HG02981 (cell line): ENCODE results near the gene ARHGAP25.

ENCODE experiments used
- ATAC-seq: cut with Tn5 transposase; IDR thresholded peaks from one replicate; pipeline ENCODE4 v1.9.1; 2021; ENCODE audit warnings: mild to moderate bottlenecking, moderate library complexity; ENCODE audit not compliant: unreplicated experiment

Gene ARHGAP25

GRCh38 chr2:68764806-68765311 is 30.2 kb downstream of the ARHGAP25 start:
- ATAC-seq, result no peak

DNA sequence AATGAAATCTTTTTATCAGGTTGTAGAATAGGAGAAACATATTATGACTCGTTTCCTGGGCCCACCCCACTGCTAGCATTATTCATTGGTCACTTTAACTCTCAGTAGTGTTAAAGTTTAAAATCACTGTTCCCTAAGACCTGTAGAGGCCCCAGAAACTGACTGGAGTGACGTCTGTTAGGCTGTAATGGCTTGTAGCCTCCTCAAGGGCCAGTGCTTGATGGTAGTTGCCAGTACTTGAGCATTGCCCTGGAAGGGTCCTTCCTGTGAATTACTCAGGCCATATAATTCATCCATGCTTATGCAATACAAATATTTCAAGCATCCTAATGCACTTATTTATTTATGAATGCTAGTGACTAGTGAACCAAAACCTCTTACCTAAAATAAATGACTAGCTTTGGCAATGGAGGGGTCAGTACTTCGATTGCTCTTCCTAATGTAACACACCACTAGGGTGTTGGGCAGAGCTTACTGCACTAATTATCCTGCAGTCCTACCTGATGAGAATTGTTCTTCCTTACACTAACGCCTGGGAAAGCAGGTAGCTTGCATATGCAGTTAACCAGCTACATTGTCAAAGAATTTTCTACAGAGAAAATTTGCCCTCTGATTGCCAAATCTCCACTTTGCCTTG is 31.2 kb downstream of the ARHGAP25 start:
- no peak for ATAC-seq

GRCh38 chr2:68766376-68766845 is 31.8 kb downstream of the ARHGAP25 start:
- no peak for ATAC-seq

DNA sequence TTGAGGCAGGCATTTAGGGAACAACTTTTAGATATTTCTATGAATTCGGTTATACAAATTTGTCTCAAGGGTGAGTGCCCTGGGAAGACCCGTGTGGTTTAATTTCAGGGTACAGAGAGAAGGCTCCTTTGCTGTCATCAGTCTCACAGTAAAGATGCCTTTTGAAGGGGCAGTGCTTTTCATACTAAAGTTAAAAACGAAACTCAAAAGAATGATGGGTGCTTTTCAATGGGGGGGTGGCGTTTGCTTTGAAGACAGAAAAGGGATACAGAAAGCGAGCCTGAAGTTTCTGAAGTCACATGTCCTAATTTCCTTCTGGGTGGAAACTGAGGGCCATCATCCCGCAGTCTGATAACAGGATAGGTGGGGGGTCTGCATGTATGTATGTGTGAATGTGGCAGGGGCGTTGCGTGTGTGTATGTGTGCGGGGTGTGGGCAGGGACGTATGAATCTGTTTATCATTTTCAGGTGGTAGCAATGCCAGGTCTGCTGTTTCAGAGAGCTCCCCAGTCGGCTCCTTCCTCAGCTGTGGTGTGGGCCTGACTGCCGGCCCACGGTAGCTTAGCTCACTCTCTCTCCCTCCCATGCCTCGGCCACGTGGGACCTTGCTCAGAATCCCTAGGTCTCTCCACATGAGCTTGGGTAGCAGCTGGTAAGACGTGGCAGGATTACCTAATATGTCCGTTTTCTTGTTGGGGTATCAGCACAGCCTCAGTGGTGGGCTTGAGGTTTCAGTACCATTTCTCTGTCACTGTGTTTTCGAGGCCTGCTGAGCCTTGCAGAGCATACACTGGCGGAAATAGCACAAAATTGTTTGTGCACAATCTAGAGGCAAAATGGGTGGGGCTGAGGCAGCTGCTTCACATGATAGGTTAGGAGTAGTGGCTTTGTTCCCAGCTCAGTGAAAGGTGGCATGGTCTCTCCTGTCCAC is 32.7 kb downstream of the ARHGAP25 start:
- ATAC-seq, result no peak

GRCh38 chr2:68767996-68768395 is 33.4 kb downstream of the ARHGAP25 start:
- ATAC-seq, result no peak

DNA sequence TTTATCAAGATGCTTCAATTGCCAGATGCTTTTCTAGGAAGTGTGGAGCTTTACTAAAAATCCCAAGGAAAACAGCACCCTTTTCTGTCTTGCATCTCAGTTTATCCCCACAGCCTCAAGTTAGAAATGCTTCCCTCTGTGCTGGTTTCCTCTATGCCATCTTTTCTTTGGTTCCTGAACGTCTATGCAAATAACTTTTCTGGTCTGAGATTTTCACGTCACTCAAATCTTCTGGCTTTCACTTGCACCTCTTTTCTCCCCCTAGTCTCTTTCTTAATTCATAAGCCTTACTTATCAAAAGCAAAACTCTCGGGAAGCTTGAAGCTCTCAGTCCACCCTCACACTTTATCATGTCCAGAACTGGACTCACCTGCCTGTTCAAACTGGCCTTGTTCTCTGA is 33.9 kb downstream of the ARHGAP25 start:
- no peak for ATAC-seq

GRCh38 chr2:68768951-68769350 is 34.3 kb downstream of the ARHGAP25 start:
- ATAC-seq, result no peak

DNA sequence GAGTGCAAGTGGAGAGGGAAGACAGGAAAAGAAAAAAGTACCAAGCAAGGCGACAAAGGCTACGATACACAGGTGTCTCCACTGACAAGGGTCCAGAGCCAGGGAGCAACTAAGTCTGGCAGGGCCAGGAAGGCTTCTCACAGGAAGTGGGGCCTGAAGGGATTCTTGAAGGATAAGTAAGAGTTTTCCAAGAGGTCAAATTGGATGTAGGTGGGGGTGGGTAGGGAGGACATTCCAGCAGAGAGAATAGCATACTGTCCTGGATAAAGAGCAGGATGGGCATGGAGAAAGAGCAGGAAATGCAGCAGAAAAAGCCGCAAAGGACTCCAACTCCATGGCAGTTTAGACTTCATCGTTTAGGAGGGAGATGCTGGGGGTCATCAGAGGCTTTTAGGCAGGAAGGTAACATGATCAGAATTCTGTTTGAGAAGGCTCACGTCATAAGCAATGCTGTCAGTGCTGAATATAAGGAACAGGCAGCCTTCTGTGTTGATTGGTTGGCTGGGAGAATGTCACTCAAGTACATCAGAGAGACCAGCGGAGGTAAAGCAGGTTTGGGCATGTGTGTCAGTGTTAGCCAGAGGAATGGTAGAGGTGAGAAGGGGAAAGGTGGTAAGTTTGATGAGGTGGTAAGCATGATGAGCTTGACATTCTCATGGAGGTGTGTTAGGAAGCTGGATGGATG is 35.1 kb downstream of the ARHGAP25 start:
- ATAC-seq, result no peak

- no peak for ATAC-seq
Observed at GRCh38 chr2:68770271-68771111, 35.9 kb downstream of the ARHGAP25 start.

DNA sequence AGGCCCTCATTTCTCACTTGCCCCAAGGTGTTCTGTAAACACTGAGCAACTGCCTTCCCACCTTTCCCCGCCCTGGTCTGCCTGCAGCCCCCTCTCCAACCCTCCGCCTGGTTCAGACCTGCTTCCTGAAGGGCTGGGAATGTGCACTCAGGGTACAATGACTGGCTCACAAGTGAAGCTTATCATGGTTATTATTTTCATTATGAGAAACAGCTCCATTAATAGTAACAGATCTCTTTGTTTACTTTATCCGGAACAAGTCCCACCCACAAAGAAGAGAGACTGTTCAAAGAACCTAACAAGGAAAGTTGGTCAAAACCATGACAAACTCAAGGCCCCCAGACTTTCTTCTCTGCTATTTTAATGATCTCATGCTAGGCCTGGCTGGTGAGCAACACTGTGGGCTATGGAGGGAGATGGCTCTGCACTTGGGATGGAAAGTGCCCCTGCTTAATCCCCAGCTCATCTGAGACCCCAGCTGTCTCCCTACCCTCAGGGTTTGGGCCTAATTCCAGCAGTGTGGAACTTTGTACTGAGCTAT is 36.7 kb downstream of the ARHGAP25 start:
- no peak for ATAC-seq

GRCh38 chr2:68772109-68772508 is 37.5 kb downstream of the ARHGAP25 start:
- no peak for ATAC-seq

GRCh38 chr2:68774569-68775271 is 40.1 kb downstream of the ARHGAP25 start:
- peak; percentile 88 for ATAC-seq

GRCh38 chr2:68775272-68775842 is 40.7 kb downstream of the ARHGAP25 start:
- no peak for ATAC-seq

- no peak for ATAC-seq
Observed at GRCh38 chr2:68776124-68776523, 41.5 kb downstream of the ARHGAP25 start.

- no peak for ATAC-seq
Observed at GRCh38 chr2:68779595-68779994, 45.0 kb downstream of the ARHGAP25 start.

DNA sequence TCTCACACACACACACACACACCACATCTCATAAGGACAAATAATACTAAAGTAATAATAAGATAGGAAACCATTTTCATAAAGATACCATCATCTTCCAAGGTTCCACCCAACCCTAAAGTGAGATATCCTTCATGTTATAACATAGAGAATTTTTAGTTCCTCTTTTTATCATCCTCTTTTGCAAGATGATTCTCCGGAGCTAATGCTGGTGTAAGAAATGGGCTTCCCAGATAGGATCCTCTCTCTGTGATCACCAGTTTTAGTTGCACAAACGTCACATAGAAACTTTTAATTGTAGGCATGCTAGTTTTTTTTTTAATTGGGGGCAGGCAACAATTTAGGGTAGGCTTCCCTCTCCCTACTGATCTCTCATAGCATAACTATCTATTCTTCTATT is 49.6 kb downstream of the ARHGAP25 start:
- no peak for ATAC-seq

GRCh38 chr2:68784915-68785314 is 50.3 kb downstream of the ARHGAP25 start:
- no peak for ATAC-seq

GRCh38 chr2:68787356-68787755 is 52.7 kb downstream of the ARHGAP25 start:
- ATAC-seq, result no peak

GRCh38 chr2:68789603-68790002 is 55.0 kb downstream of the ARHGAP25 start:
- peak; percentile 99 for ATAC-seq
